ENCODE data around the gene PRKRIP1.
"Not testable (repeated sequence)": the region's sequence is repeated elsewhere in the genome, so short reads cannot be mapped to it uniquely, and the experiment has no call there.

The PRKRIP1 gene

DNA sequence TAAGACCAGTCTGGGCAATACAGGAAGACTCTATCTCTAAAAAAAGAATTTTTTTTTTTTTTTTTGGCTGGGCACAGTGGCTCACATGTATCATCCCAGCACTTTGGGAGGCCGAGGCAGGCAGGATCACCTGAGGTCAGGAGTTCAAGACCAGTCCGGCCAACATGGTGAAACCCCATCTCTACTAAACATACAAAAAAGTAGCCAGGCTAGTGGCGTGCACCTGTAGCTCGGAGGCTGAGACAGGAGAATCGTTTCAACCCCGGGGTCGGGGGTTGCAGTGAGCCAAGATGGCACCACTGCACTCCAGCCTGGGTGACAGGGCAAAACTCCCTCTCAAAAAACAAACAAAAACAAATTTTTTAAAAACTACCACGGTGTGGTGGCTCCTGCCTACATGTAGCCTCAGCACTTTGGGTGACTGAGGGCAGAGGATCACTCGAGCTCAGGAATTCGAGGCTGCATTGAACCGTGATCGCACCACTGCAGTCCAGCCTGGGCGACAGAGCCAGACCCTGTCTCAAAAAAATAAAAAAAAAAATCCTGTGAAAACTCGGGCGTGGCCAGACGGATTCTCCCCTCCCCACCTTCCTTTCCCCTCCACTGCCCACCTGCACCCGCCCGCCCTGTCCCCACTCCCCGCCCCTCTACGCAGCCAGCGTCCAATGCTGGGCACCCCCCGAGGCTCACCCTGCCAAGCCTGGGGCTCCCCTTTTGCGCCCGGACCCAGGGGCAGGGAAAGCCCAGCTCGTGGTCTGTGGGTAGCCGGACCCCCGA, 36.5 kb downstream of the PRKRIP1 start:
- no peak for DNase-seq

DNA sequence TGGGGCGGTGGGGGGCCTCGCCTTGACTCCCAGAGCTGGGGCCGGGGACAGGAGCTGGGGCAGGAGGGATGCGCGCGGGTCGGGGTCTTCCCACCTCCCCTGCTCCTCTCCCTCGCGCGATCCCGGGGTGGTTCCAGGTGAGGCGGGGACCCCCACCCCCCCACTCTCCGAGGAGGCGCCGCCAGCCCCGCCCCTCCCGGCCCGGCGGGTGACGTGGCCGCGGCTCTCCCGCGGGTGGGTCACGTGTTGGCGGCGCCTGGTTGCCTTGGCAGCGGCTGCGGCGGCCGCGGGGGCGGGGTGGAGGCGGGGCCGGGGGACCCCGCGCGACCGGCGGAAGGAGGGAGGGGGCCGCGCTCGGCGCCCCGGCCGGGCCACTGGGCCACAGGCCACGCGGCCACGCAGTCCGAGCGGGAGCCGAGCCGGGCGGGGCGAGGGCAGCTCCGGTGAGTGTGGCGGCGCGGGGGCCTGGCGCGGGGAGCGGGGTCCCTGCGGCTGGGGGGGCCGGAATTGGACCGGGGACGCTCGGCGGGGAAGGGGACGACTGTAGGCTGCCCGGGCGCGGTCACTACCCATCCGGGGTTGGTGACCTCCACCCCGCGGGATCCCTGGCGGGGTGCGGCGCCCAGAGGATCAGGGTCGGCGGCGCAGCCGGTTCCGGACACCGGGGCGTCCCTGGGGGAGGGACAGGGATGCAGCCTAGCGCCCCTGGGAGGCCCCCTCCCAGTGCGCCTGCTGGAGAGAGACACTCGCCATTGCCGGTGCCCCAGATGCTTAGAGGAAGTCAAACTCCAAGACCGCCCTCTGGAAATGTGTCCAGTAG, 37.3 kb downstream of the PRKRIP1 start, which contains the start of gene ORAI2:
Gene ORAI2 (plus strand): TSS at position 357 of the 820 bp plus-strand sequence. CDS start 5,382 bp downstream, outside the sequence.
- no peak for DNase-seq

GRCh38 chr7:102434039-102434486, 37.9 kb downstream of the PRKRIP1 start:
- DNase-seq, result no peak

DNA sequence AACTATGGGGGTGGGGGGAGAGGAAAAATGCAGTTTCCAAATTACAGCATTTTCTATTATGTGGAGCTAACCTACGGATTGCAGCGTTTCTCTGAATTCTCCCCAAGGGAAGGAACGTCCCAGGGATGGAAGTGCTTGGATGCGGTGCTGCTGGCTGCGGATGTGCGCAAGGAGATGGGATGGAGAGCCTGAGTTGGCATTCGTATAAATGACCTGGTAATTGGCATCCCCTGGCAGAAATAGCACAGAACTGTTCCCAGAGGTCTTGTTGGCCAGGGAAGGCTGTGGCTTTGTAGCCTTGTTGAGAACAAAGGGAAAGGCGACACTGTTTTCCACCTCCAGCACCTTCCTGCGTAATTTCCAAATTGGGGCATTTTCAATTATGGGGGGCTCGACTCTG, 40.0 kb downstream of the PRKRIP1 start:
- DNase-seq, result no peak

- no peak for DNase-seq
Observed at GRCh38 chr7:102439963-102440795, 44.0 kb downstream of the PRKRIP1 start.

- DNase-seq, result no peak
Observed at GRCh38 chr7:102444961-102445673, 49.0 kb downstream of the PRKRIP1 start.

- no peak for DNase-seq
Observed at GRCh38 chr7:102445674-102446071, 49.5 kb downstream of the PRKRIP1 start.

GRCh38 chr7:102446387-102447156, 50.4 kb downstream of the PRKRIP1 start:
- DNase-seq, result no peak

GRCh38 chr7:102447311-102447710, 51.1 kb downstream of the PRKRIP1 start:
- no peak for DNase-seq

GRCh38 chr7:102449136-102449535, 53.0 kb downstream of the PRKRIP1 start:
- no peak for DNase-seq

DNA sequence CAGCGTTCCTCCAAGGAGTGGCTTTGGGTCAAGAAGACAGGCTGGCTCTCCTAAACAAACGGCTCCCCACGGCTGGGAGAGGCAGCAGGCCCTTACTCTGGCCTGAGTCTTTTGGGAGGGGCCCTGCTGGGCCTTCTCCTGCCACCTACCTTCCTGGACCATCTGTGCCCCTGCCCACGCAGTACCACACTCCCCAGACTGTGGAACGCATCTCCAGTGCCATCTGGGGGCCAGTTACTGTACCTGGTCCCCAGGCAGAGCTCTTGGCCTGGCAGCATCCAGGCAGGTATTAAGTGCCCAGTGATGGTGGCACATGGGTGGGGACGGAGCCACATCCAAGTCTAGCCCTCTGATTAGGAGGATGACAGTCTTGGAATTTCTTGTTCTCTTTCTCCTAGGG, 54.1 kb downstream of the PRKRIP1 start:
- DNase-seq, result peak; percentile 53

DNA sequence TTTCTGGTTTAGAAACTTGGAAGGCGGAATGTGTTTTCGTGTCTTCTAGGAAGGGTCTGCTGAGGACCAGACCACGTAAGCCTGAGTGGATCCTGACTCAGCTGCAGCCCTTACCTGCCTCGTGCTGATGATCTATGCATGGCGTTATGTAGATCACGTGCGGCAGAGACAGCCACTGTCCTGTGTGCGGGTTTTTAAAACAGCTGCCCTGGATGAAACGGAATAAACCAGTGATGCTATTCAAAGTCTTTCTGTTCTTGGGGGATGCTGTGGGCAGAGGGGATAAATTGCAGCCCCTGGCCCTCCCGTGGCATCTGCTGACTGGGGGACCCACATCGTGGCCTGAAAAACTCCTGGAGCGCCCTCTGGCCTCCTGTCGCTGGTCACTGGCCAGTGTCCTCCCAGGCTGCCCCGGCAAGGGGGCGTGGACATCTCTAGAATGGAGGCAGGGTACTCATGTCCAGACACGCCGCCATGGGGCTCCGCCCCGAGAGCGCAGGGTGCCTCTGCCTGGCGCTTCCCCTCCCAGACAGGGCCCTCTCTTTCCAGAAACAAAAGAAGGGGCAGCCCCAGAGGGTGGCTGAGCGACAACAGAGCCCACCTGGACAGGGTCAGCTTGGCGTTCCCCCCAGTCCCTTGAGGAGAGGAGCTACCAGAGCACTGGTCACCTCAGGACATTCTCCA, 55.4 kb downstream of the PRKRIP1 start:
- DNase-seq, result no peak

- no peak for DNase-seq
Observed at GRCh38 chr7:102452451-102452850, 56.3 kb downstream of the PRKRIP1 start.

DNA sequence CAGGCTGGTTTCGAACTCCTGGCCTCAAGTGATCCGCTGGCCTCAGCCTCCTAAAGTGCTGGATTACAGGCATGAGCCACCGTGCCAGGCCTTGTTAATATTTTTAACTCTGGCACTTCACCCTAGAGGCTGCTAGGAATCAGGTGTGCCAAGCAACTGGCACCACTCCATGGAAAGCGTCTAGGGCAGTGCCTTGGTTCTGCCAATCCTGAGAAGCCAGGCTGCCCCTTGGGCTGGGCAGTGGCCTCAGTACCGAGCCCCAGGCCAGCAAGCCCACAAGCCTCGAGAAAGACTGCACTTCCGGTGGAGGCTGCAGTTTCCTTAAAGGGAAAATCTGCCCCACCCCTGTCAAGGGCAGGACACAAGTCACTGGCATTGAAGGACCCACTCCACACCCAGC, 57.2 kb downstream of the PRKRIP1 start:
- DNase-seq, result no peak

GRCh38 chr7:102454468-102454867, 58.3 kb downstream of the PRKRIP1 start:
- DNase-seq, result peak; percentile 73

DNA sequence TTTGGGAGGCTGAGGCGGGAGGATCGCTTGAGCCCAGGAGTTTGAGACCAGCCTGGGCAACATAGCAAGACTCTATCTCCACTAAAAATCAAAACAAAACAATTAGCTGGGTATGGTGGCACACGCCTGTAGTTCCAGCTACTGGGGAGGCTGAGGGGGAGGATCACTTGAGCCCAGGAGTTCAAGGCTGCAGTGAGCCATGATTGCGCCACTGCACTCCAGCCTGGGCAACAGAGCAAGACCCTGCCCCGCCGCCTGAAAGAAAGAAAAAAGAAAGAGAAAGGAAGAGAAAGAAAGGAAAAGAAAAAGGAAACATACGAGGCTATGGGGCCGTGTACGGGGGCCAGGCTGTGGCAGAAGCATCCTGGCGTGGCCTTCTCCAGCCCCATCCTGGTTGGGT, 58.8 kb downstream of the PRKRIP1 start:
- not testable (repeated sequence) for DNase-seq

DNA sequence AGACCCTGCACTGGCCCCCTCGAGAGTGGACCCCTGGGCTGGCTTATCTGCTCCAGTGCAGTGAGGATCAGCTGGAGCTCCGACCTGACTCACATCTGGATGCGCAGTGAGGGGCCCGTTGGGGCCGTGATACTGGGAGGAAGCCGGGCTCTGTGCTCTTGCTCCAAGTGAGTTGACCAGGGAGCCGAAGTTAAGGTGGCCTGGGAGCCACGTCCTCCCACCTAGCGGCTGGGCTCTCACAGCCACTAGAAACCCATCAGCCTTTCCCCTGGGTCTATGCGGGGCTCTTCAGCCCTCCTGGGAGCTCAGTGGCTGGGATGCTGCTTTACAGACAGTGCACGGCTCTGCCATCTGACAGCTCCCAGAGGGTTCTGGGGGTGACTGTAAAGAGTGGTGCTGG, 59.4 kb downstream of the PRKRIP1 start:
- no peak for DNase-seq

GRCh38 chr7:102456327-102456726, 60.2 kb downstream of the PRKRIP1 start:
- no peak for DNase-seq

DNA sequence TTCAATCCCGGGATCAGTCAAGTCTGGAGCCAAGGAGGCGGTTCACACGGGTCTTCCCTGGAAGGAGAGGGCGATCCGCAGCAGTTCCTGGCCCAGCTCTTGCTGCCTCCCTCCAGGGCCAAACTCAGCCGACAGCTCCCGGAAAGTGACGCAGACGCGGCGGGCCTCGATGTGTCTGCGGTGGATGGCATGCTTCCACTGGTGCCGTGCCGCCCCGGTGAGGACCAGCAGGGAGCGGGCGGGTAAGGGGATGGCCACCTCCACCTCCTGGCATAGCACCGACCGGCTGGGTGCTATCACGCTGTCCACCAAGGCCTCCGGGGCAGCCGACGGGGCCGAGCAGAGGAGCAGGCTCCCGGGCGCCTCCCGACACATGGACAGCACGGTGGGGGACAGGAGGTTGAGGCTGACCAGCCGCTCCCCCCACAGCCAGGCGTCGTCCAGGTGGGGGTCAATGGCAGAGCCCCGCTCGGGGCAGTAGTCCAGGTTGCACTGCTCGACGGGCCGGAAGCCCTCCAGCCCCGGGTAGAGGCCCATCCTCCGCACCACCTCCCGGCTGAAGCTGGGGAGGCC, 61.3 kb downstream of the PRKRIP1 start:
- no peak for DNase-seq

DNA sequence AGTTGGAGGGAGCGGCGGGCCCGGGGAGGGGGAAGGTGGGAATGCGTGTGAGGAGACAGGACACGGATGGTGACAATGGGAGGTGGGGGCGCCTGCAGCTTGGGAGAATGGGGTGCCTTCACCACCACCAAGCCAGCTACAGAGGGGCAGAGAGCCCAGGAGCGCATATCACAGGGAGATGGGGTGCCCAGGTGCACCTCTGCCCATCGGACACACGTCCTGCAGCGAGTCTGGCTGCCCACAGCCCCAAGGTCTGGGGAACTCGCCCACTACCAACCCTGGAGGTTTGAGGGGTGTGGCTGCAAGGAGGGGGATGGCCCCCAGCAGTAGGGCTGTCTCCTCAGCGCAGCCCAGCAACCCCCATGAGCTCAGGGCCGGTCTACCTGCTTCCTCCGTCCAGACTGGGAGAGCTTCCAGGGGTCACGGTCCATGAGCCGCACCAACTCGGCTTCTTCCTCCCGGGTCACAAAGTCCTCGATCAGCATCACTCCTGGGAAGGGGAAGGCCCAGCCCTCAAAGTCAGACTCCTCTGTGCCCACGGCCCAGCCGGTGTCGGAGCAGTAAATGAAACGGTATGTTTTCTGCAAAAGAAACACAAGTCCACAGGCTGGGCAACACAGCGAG, 63.2 kb downstream of the PRKRIP1 start:
- no peak for DNase-seq

All from DMS 273 treated with DMSO at 0.1 percent for 48 hours (cell line).